Loucy (cell line): ENCODE results near the gene GNPTG.

ENCODE experiments used
- H2AFZ ChIP-seq: fragments of 200-600 bp; sonication (generic); 2 replicates; pipeline ENCODE4 v1.6.0; 2016; ENCODE audit warnings: antibody characterized with exemption, mild to moderate bottlenecking, low read length, moderate library complexity
- H3F3A ChIP-seq: fragments of 200-600 bp; 2 replicates; pipeline ENCODE4 v1.6.0; 2016; ENCODE audit warnings: antibody characterized with exemption, low read depth, mild to moderate bottlenecking
- H3K27me3 ChIP-seq: fragments of 200-600 bp; sonication (generic); 2 replicates; pipeline ENCODE4 v1.6.1; 2014; ENCODE audit warnings: low read length, mild to moderate bottlenecking; ENCODE audit not compliant: insufficient read depth, poor library complexity, severe bottlenecking
- H3K36me3 ChIP-seq: fragments of 200-600 bp; sonication (generic); 2 replicates; pipeline ENCODE4 v1.6.1; 2016; ENCODE audit warnings: low read length; ENCODE audit not compliant: insufficient read depth
- H3K4me1 ChIP-seq: fragments of 200-600 bp; sonication (generic); 2 replicates; pipeline ENCODE4 v1.5.1; 2014; ENCODE audit warnings: low read length, mild to moderate bottlenecking; ENCODE audit not compliant: insufficient read depth, poor library complexity, severe bottlenecking
- H3K4me2 ChIP-seq: fragments of 200-600 bp; sonication (generic); 2 replicates; pipeline ENCODE4 v1.6.0; 2014; ENCODE audit warnings: antibody characterized with exemption, low read length, low read depth, mild to moderate bottlenecking; ENCODE audit not compliant: poor library complexity, severe bottlenecking
- H3K4me3 ChIP-seq: fragments of 200-600 bp; sonication (generic); 2 replicates; pipeline ENCODE4 v1.5.1; 2014; ENCODE audit warnings: low read length, mild to moderate bottlenecking, mixed read lengths; ENCODE audit not compliant: poor library complexity, severe bottlenecking
- H3K79me2 ChIP-seq: fragments of 200-600 bp; sonication (generic); 2 replicates; pipeline ENCODE4 v1.6.1; 2014; ENCODE audit warnings: low read length; ENCODE audit not compliant: insufficient read depth
- H3K9ac ChIP-seq: fragments of 200-600 bp; sonication (generic); 2 replicates; pipeline ENCODE4 v1.6.0; 2014; ENCODE audit warnings: mild to moderate bottlenecking, low read depth, low read length, moderate library complexity; ENCODE audit not compliant: poor library complexity, severe bottlenecking
- H3K9me2 ChIP-seq: fragments of 200-600 bp; sonication (generic); replicated peaks from 2 replicates; pipeline ENCODE4 v1.6.1; 2016; ENCODE audit warnings: low read depth, low read length, mixed read lengths
- H3K9me3 ChIP-seq: fragments of 200-600 bp; sonication (generic); 2 replicates; pipeline ENCODE4 v1.6.1; 2014; ENCODE audit warnings: mild to moderate bottlenecking, antibody characterized with exemption, low read length, low read depth; ENCODE audit not compliant: insufficient read depth
- H4K20me1 ChIP-seq: fragments of 200-600 bp; sonication (generic); 2 replicates; pipeline ENCODE4 v1.6.0; 2014; ENCODE audit warnings: antibody characterized with exemption, low read length, mild to moderate bottlenecking; ENCODE audit not compliant: insufficient read depth, poor library complexity, severe bottlenecking
- CTCF ChIP-seq: fragments of 200-600 bp; sonication (generic); conservative IDR thresholded peaks from 2 replicates; pipeline ENCODE4 v1.5.1; 2014; ENCODE audit warnings: mild to moderate bottlenecking, antibody characterized with exemption, low read length
- EZH2phosphoT487 ChIP-seq: fragments of 200-600 bp; IDR thresholded peaks from 2 replicates; pipeline ENCODE4 v1.6.1; 2018; ENCODE audit warnings: antibody characterized with exemption, mild to moderate bottlenecking, moderate library complexity, borderline replicate concordance

Gene GNPTG

GRCh38 chr16:1342526-1343427, 9.0 kb upstream of the GNPTG start:
- H3K4me1 ChIP-seq, result peaks cover 4% of the 10 kb centered on the region

GRCh38 chr16:1343428-1344242, 8.1 kb upstream of the GNPTG start:
- H3K4me2 ChIP-seq, result no peak overlapping the region
- H3K9me2 ChIP-seq, result no peaks in the 10 kb centered on the region
- H3K9me3 ChIP-seq, result no peaks in the 10 kb centered on the region
- no peaks in the 10 kb centered on the region for H4K20me1 ChIP-seq
- H3K9ac ChIP-seq, result no peak overlapping the region
- H3K36me3 ChIP-seq, result no peaks in the 10 kb centered on the region
- no peak for TF ChIP-seq CTCF
- TF ChIP-seq EZH2phosphoT487, result no peak
- H2AFZ ChIP-seq, result no peak overlapping the region
- H3K4me1 ChIP-seq, result peaks cover 4% of the 10 kb centered on the region
- no peaks in the 10 kb centered on the region for H3K27me3 ChIP-seq
- H3K4me3 ChIP-seq, result no peak overlapping the region
- no peaks in the 10 kb centered on the region for H3K79me2 ChIP-seq
- no peaks in the 10 kb centered on the region for H3F3A ChIP-seq

More at GRCh38 chr16:1342526-1343427, 9.0 kb upstream of the GNPTG start:
- no peak overlapping the region for H3K9ac ChIP-seq
- peak overlapping the region; percentile 62 for H3K4me3 ChIP-seq
- no peaks in the 10 kb centered on the region for H3K9me2 ChIP-seq
- TF ChIP-seq EZH2phosphoT487 (no peak), CTCF (no peak)
- H3F3A ChIP-seq, result no peaks in the 10 kb centered on the region
- no peaks in the 10 kb centered on the region for H3K36me3 ChIP-seq
- no peaks in the 10 kb centered on the region for H4K20me1 ChIP-seq
- H2AFZ ChIP-seq, result no peak overlapping the region
- H3K79me2 ChIP-seq, result no peaks in the 10 kb centered on the region
- no peaks in the 10 kb centered on the region for H3K9me3 ChIP-seq
- no peaks in the 10 kb centered on the region for H3K27me3 ChIP-seq
- H3K4me2 ChIP-seq, result peak overlapping the region; percentile 57

GRCh38 chr16:1344499-1344898, 7.2 kb upstream of the GNPTG start:
- Histone ChIP-seq H3K36me3 (no peaks in the 10 kb centered on the region), H3K27me3 (no peaks in the 10 kb centered on the region), H3F3A (no peaks in the 10 kb centered on the region), H4K20me1 (no peaks in the 10 kb centered on the region), H3K9me2 (no peaks in the 10 kb centered on the region), H3K4me2 (no peak overlapping the region), H3K9me3 (no peaks in the 10 kb centered on the region), H3K9ac (no peak overlapping the region), H3K4me3 (no peak overlapping the region), H2AFZ (no peak overlapping the region), H3K4me1 (peaks cover 4% of the 10 kb centered on the region), H3K79me2 (no peaks in the 10 kb centered on the region)
- TF ChIP-seq EZH2phosphoT487 (no peak), CTCF (no peak)
